HepG2 (cell line): ENCODE results near the gene ATP11B. TPM values are rescaled to one million over a fixed set of nuclear protein-coding genes. Genes with fewer than 3 reads are reported as not detected.

Source experiments
- ATAC-seq: fragments of 200-7000 bp; cut with Tn5 transposase; 3 replicates; pipeline ENCODE4 v1.9.1; 2020; ENCODE audit warnings: mild to moderate bottlenecking, moderate library complexity
- BruUV-seq: library from RNA; stranded (reverse); fragments of 400-500 nt; replicated peaks from 2 replicates; lab custom pipeline; 2021; lab: Mats Ljungman, UMichigan
- CTCF ChIA-PET: fragments of 300-600 bp; formaldehyde crosslinking; extraction: SDS; loops from one replicate; lab custom pipeline; 2021; ENCODE audit warnings: low total read pairs, inconsistent platforms, low intra/inter-chr PET ratio; lab: Yijun Ruan, JAX
- POLR2A ChIA-PET: fragments of 350-600 bp; sonication (Branson Sonifier 250); formaldehyde crosslinking; loops from one replicate; lab custom pipeline; 2020; ENCODE audit warnings: antibody characterized with exemption, inconsistent platforms; lab: Yijun Ruan, JAX
- DNase-seq: peaks from one replicate; pipeline ENCODE4 v3.0.0-alpha.2; 2015; ENCODE audit warnings: low spot score
- FAIRE-seq: peaks from 3 replicates; lab custom pipeline; 2011; peaks lifted over from hg19 to GRCh38; lab: Jason Lieb, UNC
- H2AFZ ChIP-seq: one replicate; pipeline ENCODE4 v1.6.1; 2011; ENCODE audit warnings: low read length, inconsistent platforms
- H3K27ac ChIP-seq: fragments of 300-600 bp; 3 replicates; pipeline ENCODE4 v1.8.0; 2011; ENCODE audit warnings: mixed run types, mild to moderate bottlenecking, mixed read lengths, low read length, inconsistent platforms; ENCODE audit not compliant: insufficient read depth; ENCODE audit errors: extremely low read length
- H3K27me3 ChIP-seq, 2 experiments: fragments of 200-600 bp in 1 of 2; 2 replicates in 1 of 2; 3 replicates in 1 of 2; pipeline versions ENCODE4 v1.6.0 to v1.8.0; 2011; ENCODE audit warnings: low read length in 2 of 2, mild to moderate bottlenecking in 2 of 2, moderate library complexity in 2 of 2, inconsistent platforms in 1 of 2; ENCODE audit not compliant: insufficient read depth in 2 of 2, control insufficient read depth in 1 of 2
- H3K36me3 ChIP-seq, 2 experiments: fragments of 200-600 bp in 1 of 2; replicated peaks in 1 of 2; 2 replicates in 1 of 2; 3 replicates in 1 of 2; pipeline versions ENCODE4 v1.5.1 to v1.8.0; 2011; ENCODE audit warnings: low read length in 2 of 2, inconsistent platforms in 1 of 2; ENCODE audit not compliant: insufficient read depth in 2 of 2, control insufficient read depth in 1 of 2
- H3K4me1 ChIP-seq: 2 replicates; pipeline ENCODE4 v1.5.1; 2012; ENCODE audit warnings: low read length, inconsistent platforms; ENCODE audit not compliant: insufficient read depth
- H3K4me2 ChIP-seq: 2 replicates; pipeline ENCODE4 v1.6.0; 2011; ENCODE audit warnings: low read depth, low read length, inconsistent platforms
- H3K4me3 ChIP-seq, 3 experiments: fragments of 200-600 bp in 1 of 3; sonication (generic), shearing (Covaris generic) in 1 of 3; replicated peaks in 1 of 3; 2 replicates each; pipeline ENCODE4 v1.5.1; 2011 to 2016; ENCODE audit warnings: low read length in 3 of 3, inconsistent platforms in 2 of 3, low read depth in 2 of 3, mild to moderate bottlenecking in 2 of 3, control low read depth in 1 of 3, mixed read lengths in 1 of 3; ENCODE audit not compliant: insufficient read depth in 1 of 3
- H3K79me2 ChIP-seq: one replicate; pipeline ENCODE4 v1.6.1; 2011; ENCODE audit warnings: low read length, inconsistent platforms; ENCODE audit not compliant: insufficient read depth
- H3K9ac ChIP-seq: 2 replicates; pipeline ENCODE4 v1.6.0; 2011; ENCODE audit warnings: mild to moderate bottlenecking, low read depth, low read length, inconsistent platforms; ENCODE audit not compliant: insufficient read depth
- H3K9me3 ChIP-seq: 2 replicates; pipeline ENCODE4 v1.5.1; 2012; ENCODE audit warnings: mild to moderate bottlenecking, low read length
- H4K20me1 ChIP-seq: 2 replicates; pipeline ENCODE4 v1.6.0; 2011; ENCODE audit warnings: inconsistent platforms, mild to moderate bottlenecking, low read length, moderate library complexity; ENCODE audit not compliant: insufficient read depth
- BCL3 ChIP-seq: sonication (generic); formaldehyde crosslinking; IDR thresholded peaks from 2 replicates; pipeline ENCODE4 v1.5.1; 2020; ENCODE audit warnings: mild to moderate bottlenecking, missing genetic modification reagents, moderate library complexity
- HNRNPL ChIP-seq: fragments of 200-400 bp; formaldehyde crosslinking; IDR thresholded peaks from 2 replicates; pipeline ENCODE4 v1.6.1; 2017; ENCODE audit warnings: mild to moderate bottlenecking, low read depth, low read length
- KAT7 ChIP-seq: IDR thresholded peaks from 2 replicates; pipeline ENCODE4 v1.6.1; 2018; ENCODE audit warnings: borderline replicate concordance, missing compliant biosample characterization
- KLF6 ChIP-seq: IDR thresholded peaks from 2 replicates; pipeline ENCODE4 v1.8.0; 2016; ENCODE audit warnings: missing biosample characterization, missing genetic modification reagents
- NFIB ChIP-seq: sonication (generic); formaldehyde crosslinking; IDR thresholded peaks from 2 replicates; pipeline ENCODE4 v1.9.0; 2021; ENCODE audit warnings: missing genetic modification reagents, mild to moderate bottlenecking, borderline replicate concordance
- PITX1 ChIP-seq: sonication (generic); formaldehyde crosslinking; IDR thresholded peaks from 2 replicates; pipeline ENCODE4 v1.5.1; 2020; ENCODE audit warnings: mild to moderate bottlenecking, missing genetic modification reagents
- RORA ChIP-seq: sonication (generic); formaldehyde crosslinking; IDR thresholded peaks from 2 replicates; pipeline ENCODE4 v1.5.0; 2020; ENCODE audit warnings: mild to moderate bottlenecking, missing genetic modification reagents, moderate library complexity
- SCMH1 ChIP-seq: sonication (generic); formaldehyde crosslinking; IDR thresholded peaks from 2 replicates; pipeline ENCODE4 v1.9.0; 2021; ENCODE audit warnings: missing genetic modification reagents, mild to moderate bottlenecking, borderline replicate concordance
- SIX1 ChIP-seq: sonication (generic); formaldehyde crosslinking; IDR thresholded peaks from 2 replicates; pipeline ENCODE4 v1.4.0; 2020; ENCODE audit warnings: missing genetic modification reagents, borderline replicate concordance
- TAF1 ChIP-seq: sonication (generic); formaldehyde crosslinking; IDR thresholded peaks from 2 replicates; pipeline ENCODE4 v1.4.0; 2020; ENCODE audit warnings: missing genetic modification reagents
- ZNF138 ChIP-seq: sonication (generic); formaldehyde crosslinking; IDR thresholded peaks from 2 replicates; pipeline ENCODE4 v1.5.0; 2020; ENCODE audit warnings: mild to moderate bottlenecking, low read depth, missing genetic modification reagents
- ZNF160 ChIP-seq: sonication (generic); formaldehyde crosslinking; IDR thresholded peaks from 2 replicates; pipeline ENCODE4 v1.8.0; 2022; ENCODE audit warnings: mild to moderate bottlenecking, inconsistent platforms, missing genetic modification reagents
- ZNF75D ChIP-seq: sonication (generic); formaldehyde crosslinking; IDR thresholded peaks from 2 replicates; pipeline ENCODE4 v1.8.1; 2023; ENCODE audit warnings: missing genetic modification reagents, mild to moderate bottlenecking, borderline replicate concordance
- WGBS: methylation state at CpG from one replicate; pipeline ENCODE4 v1.1.6; 2017; ENCODE audit warnings: low lambda C conversion rate; 5-methylcytosine and 5-hydroxymethylcytosine counted together
- in situ Hi-C: cut with HindIII; loops from 2 replicates; pipeline ENCODE4 v1.10.0; 2017; ENCODE audit warnings: low pct_unique_long_range_greater_than_20kb; ENCODE audit not compliant: extremely low pct_ligation_motif_present
- intact Hi-C: fragments of 100-400 bp; cut with micrococcal nuclease; formaldehyde crosslinking; loops from one replicate; pipeline ENCODE4 v1.10.0; 2022; ENCODE audit not compliant: unreplicated experiment
- polyA plus RNA-seq, 8 experiments: library from polyadenylated mRNA; depleted of rRNA in 3 of 8; stranded (reverse) in 7 of 8; unstranded in 1 of 8; fragments of >200 nt; fragmentation: Illumina TruSeq in 4 of 8; extraction: Trizol in 4 of 8; gene quantifications; 2 replicates each; pipeline versions ENCODE4 v1.2.1 to v1.2.3, GENCODE V29; 2011 to 2016; ENCODE audit warnings: low read depth in 4 of 8, missing spikeins in 1 of 8, mixed read lengths in 1 of 8; ENCODE audit not compliant: insufficient read depth in 1 of 8
- total RNA-seq, 5 experiments: library from RNA; depleted of rRNA; stranded (reverse); fragments of >200 nt; fragmentation: Illumina TruSeq; extraction: Trizol; gene quantifications; 2 replicates each; pipeline ENCODE4 v1.2.3, GENCODE V29; 2016; ENCODE audit warnings: low read depth in 1 of 5
- TF ChIP-seq, protein P1 (sequence below): sonication (generic); formaldehyde crosslinking; IDR thresholded peaks from 2 replicates; pipeline ENCODE4 v1.4.0; 2020; ENCODE audit warnings: missing genetic modification reagents

Gene ATP11B
- total and polyA plus RNA-seq, 2 of the 13 experiments (the other 11 are each of a cell fraction or from before 2014, with no cell fraction given), result 10.1 to 22.9 TPM

- TF ChIP-seq KAT7 (CRISPR knock-in tag) (0 out of 2 replicates have a peak, but pooled peaks have one; percentile 46), ZNF75D (CRISPR knock-in tag) (no peak), ZNF138 (CRISPR knock-in tag) (0 out of 2 replicates have a peak, but pooled peaks have one; percentile 26)
- TF ChIP-seq, protein P1, sequence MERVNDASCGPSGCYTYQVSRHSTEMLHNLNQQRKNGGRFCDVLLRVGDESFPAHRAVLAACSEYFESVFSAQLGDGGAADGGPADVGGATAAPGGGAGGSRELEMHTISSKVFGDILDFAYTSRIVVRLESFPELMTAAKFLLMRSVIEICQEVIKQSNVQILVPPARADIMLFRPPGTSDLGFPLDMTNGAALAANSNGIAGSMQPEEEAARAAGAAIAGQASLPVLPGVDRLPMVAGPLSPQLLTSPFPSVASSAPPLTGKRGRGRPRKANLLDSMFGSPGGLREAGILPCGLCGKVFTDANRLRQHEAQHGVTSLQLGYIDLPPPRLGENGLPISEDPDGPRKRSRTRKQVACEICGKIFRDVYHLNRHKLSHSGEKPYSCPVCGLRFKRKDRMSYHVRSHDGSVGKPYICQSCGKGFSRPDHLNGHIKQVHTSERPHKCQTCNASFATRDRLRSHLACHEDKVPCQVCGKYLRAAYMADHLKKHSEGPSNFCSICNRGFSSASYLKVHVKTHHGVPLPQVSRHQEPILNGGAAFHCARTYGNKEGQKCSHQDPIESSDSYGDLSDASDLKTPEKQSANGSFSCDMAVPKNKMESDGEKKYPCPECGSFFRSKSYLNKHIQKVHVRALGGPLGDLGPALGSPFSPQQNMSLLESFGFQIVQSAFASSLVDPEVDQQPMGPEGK (CRISPR knock-in tag), result peak; percentile 78
Observed at GRCh38 chr3:182792901-182793662, at the start of gene ATP11B (continued).

DNA sequence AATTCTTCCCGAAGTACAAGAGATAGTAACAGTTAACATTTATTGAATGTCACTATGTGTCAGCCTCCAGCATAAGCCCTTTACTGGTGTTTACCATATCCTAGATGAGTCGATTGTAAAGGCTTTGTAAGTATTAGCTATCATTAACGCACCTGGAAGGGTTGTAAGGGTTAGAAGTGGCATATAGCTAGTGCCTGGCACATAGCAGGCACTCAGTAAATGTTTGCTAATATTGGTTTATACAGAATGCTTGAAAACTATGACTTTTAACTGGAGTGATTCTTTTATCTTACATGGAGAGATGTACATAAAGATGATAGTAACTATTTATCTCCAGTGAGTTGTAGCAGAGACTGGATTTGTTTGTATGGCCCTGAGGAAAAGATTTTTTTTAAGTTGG lies 46.3 kb upstream of the ATP11B start:
- H3K4me2 ChIP-seq, result no peak overlapping the region
- TF ChIP-seq BCL3 (CRISPR knock-in tag) (no peak), PITX1 (CRISPR knock-in tag) (no peak), TAF1 (CRISPR knock-in tag) (no peak), ZNF160 (CRISPR knock-in tag) (no peak), RORA (CRISPR knock-in tag) (no peak), NFIB (CRISPR knock-in tag) (no peak), SCMH1 (CRISPR knock-in tag) (no peak), HNRNPL (no peak), SIX1 (CRISPR knock-in tag) (no peak), KLF6 (CRISPR knock-in tag) (no peak)
- H3K9me3 ChIP-seq, result no peaks in the 10 kb centered on the region
- H3K9ac ChIP-seq, result no peak overlapping the region
- intact Hi-C loops (no loop called here), in situ Hi-C loops (no loop called here)
- no peaks in the 10 kb centered on the region for H3K79me2 ChIP-seq
- no peak overlapping the region for H3K4me3 ChIP-seq
- no TSS peak for BruUV-seq
- DNase-seq (no peak), ATAC-seq (no peak), FAIRE-seq (no peak)
- CTCF ChIA-PET, result no interaction called here
- H2AFZ ChIP-seq, result no peak overlapping the region
- no peaks in the 10 kb centered on the region for H3K4me1 ChIP-seq
- POLR2A ChIA-PET, result no interaction called here
- H3K36me3 ChIP-seq, result no peaks in the 10 kb centered on the region
- 0% methylated on average over 3 of the region's 3 CpGs for WGBS
- H3K27ac ChIP-seq, result no peak overlapping the region
- H4K20me1 ChIP-seq, result no peaks in the 10 kb centered on the region
- H3K27me3 ChIP-seq, result peaks cover 0 to 7% of the 10 kb centered on the region in 2 experiments; a peak in 2 of 5 replicates
